HG03064 (cell line): ENCODE results near the gene DCUN1D4.
A peak's percentile ranks its signal among the peaks of the same experiment; 100 is the strongest.

Experiments used
- ATAC-seq: cut with Tn5 transposase; IDR thresholded peaks from one replicate; pipeline ENCODE4 v1.9.1; 2021; ENCODE audit warnings: low read depth; ENCODE audit not compliant: unreplicated experiment

DCUN1D4 gene

DNA sequence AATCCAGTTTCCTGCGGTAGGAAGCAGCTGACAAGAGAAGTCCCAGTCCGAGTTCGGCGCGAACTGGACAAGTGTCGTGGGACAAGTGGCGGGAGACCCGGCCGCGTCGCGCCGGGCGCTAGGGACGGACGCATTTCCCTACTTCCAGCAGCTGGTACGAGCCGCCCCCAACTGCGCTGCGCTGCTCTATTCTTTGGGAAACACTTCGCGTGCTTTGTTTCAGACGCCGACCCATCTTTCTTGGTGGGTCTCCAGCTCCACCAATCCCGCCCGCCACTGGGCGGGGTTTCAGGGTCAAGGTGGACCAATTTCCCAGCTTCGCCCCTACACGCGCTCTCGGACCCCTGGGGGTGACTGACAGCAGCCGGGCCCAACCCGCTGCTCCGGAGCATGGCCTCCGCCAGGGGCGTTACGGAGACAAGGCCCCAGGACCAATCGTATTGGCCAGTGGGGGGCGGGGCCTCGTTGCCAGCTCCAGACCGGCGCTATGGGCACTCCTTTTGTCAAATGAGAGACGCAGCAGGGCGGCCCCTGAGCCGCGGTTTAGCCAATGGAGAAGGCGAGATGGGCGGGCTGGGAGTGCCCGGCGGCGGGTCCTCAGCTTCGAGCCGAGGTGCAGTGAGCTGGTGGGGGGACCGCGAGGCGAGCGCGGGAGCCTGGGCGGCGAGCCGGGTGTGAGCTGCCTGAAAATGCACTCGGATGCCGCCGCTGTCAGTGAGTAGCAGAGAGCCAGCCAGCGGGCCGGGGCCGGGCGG is at the start of gene DCUN1D4:
TSS of gene DCUN1D4 (plus strand) at position 600 of the 755 bp plus-strand sequence. CDS start at position 690, 90 bp downstream.
- ATAC-seq = peak; percentile 95

- ATAC-seq = no peak
Measured at GRCh38 chr4:51820443-51821234, 22.3 kb upstream of the DCUN1D4 start.

GRCh38 chr4:51825341-51825740 is 17.6 kb upstream of the DCUN1D4 start:
- ATAC-seq = no peak

GRCh38 chr4:51830156-51830720 is 12.7 kb upstream of the DCUN1D4 start:
- ATAC-seq = no peak

GRCh38 chr4:51831133-51831532 is 11.8 kb upstream of the DCUN1D4 start:
- no peak for ATAC-seq

DNA sequence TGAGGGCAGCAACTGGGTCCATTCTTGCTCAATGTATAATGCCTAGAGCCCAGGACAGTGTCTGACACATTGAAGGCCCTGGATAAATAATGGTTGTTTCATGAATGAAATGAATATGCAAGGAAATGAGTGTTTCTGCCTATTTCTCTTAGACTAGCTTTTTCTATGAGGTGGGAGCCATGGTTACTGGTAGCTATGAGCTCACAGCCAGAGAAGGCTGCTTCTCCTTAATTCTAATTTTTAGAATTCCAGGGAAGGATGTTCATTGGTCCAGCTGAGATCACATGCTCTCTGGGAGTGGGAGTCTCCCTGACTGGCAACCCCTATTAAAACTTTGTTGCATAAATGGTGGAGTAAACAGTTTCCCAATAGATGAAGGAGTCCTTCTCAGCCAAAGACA is 9.7 kb upstream of the DCUN1D4 start:
- ATAC-seq = no peak

GRCh38 chr4:51835079-51835478 is 7.9 kb upstream of the DCUN1D4 start:
- ATAC-seq = no peak

- ATAC-seq = no peak
Measured at GRCh38 chr4:51835855-51836254, 7.1 kb upstream of the DCUN1D4 start.

- ATAC-seq = no peak
Measured at GRCh38 chr4:51836549-51836948, 6.4 kb upstream of the DCUN1D4 start.

DNA sequence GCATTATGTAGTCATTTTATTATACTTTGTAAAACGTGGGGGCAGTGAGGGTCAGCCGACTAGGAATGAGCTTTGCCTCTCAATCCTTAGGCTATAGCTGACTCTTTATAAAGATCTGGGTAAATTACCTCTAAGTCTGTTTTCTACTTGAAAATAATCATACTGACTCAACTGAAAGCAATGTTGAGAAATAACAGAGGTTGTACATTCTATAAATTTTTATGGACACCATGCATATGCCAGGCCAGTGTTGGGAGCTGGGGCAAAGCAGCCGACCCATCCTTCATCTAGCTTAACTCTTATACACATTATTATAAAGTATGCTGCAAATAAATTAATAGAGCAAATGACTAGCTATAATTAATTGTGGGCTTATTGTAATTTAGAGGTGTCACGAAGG is 2.2 kb upstream of the DCUN1D4 start:
- ATAC-seq = no peak

GRCh38 chr4:51842167-51842553 is 793 bp upstream of the DCUN1D4 start:
- no peak for ATAC-seq

DNA sequence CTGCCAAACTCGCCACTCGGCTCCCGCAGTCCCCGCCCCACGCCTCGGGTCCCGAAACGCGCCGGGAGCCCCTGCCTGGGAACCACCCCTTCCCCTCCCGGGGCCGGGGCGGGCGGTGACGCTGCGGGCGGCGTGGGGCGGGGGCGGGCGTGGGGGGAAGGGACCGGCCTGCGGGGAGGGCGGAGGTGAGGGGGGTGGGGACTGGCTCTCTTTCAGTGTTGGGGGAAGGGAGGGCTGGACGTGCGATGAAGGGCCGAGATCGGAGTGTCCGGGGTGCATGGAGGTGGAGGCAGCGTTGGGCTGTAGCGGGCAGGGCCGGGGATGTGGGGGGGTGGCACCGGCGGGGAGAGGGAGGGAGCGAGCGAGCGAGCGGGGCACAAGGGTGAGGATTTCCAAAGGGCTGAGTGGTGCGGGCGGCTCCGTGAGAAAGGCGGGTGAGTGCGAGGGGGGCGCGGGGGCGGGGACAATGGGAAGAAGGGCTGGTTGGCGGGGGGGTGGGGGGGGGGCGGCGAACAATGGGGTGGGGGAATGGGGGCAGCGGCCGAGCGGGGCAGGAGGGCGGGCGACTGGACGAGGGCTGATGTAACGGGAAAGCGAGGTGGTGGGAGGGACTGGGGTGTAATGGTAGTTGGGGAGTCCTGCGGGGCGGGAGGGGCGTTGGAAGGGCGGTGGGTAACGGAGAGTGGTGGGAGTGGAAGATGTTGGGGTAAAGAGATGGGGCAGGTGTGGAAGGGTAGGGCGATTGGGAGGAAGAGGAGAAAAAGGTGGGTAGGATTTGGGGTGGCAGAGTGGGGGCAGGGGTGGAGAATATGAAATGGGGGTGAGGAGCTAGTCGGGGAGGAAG is 578 bp downstream of the DCUN1D4 start:
- ATAC-seq = peak; percentile 21

GRCh38 chr4:51844153-51845054 is 1.5 kb downstream of the DCUN1D4 start:
- peak; percentile 41 for ATAC-seq

GRCh38 chr4:51845055-51845426 is 2.1 kb downstream of the DCUN1D4 start:
- no peak for ATAC-seq

GRCh38 chr4:51845711-51846110 is 2.8 kb downstream of the DCUN1D4 start:
- ATAC-seq = no peak

DNA sequence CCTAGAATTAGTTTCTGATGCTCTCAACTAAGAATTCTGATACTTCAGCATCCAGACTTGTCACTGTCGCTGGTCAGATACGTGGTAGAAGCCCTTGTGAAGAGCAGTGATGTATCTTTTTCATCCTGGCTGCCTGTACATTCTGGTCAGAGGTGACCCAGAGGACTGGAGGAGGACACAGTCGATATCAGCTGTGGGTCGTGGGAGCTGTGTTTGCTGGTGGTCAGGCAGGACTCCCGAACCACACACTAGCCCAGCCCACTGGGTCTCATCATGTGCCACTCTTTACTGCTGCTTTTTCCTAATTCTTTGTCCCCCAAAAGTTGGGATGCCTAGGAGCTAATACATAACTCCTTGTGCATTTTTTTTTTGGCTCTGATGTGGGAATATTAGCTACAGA is 6.5 kb downstream of the DCUN1D4 start:
- no peak for ATAC-seq

DNA sequence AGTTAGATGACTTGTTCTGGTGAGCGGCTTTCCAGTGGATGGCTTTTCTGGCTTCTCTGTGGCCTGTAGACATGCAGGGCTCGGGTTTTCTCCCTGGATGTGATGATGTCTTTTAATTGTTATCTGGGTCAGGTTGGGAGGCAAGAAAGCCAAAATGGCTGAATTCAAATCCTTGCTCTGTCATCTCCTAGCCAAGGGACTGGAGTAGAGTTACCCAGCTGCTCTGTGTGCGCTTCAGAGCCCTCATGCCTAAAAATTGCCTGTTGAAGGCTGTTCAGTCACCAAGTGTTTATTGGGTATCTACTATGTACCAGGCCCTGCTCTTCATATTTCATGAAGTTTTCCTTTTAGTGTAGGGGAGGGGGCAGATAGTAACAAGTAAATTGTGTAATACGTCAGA is 7.3 kb downstream of the DCUN1D4 start:
- ATAC-seq = no peak

GRCh38 chr4:51851090-51851936 is 8.4 kb downstream of the DCUN1D4 start:
- no peak for ATAC-seq

DNA sequence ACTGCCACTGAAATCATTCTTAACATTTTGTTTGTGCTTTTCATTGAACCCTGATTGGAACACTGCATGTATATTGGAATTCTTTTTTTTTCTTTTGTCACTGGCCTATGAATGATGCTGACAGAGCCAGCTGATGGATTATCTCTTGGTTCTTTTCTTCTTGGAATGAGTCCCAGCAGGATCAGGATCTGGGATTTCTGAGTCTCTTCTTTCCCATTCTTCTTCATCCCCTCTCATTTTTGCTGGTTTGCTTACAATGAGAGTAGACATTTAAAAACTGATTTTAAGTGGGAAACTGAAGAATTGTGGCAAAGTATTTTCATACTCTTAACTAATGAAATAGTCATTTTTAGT is 9.0 kb downstream of the DCUN1D4 start:
- no peak for ATAC-seq
